SK-N-SH (cell line): ENCODE results near the gene NCOA5.

Experiments used
- CTCF ChIP-seq: fragments of 200-600 bp; sonication (generic); IDR thresholded peaks from 2 replicates; pipeline ENCODE4 v1.6.1; 2017; ENCODE audit warnings: antibody characterized with exemption, mild to moderate bottlenecking, moderate library complexity
- EP300 ChIP-seq, 2 experiments: IDR thresholded peaks; 2 replicates each; pipeline versions ENCODE4 v1.4.0 to v1.6.1; 2012; ENCODE audit warnings: borderline replicate concordance in 1 of 2, low read depth in 1 of 2, low read length in 1 of 2
- EZH2phosphoT487 ChIP-seq: fragments of 200-600 bp; sonication (generic); IDR thresholded peaks from 2 replicates; pipeline ENCODE4 v1.6.1; 2017; ENCODE audit warnings: low read depth, mixed run types, mild to moderate bottlenecking, antibody characterized with exemption, moderate library complexity, borderline replicate concordance
- JUND ChIP-seq: IDR thresholded peaks from 2 replicates; pipeline ENCODE4 v1.4.0; 2012
- PBX3 ChIP-seq: IDR thresholded peaks from 2 replicates; pipeline ENCODE4; 2012
- POLR2AphosphoS5 ChIP-seq: IDR thresholded peaks from 2 replicates; pipeline ENCODE4 v1.6.1; 2012; ENCODE audit warnings: low read depth, low read length

- TF ChIP-seq CTCF (no peak), PBX3 (no peak), POLR2AphosphoS5 (no peak), EZH2phosphoT487 (no peak), EP300 (IDR thresholded peaks at IDR 0.05; ENCODE audit: borderline replicate concordance in 1 of 2, low read depth in 1 of 2, low read length in 1 of 2) (no peak), JUND (no peak)
Measured at GRCh38 chr20:46040902-46041535, 48.7 kb downstream of the NCOA5 start.
